ENCODE data around the gene ATRN.

ATRN gene

GRCh38 chr20:3661060-3661813 is 190.4 kb downstream of the ATRN start:
- no peak for DNase-seq (ENCODE audit: low spot score)

GRCh38 chr20:3661814-3662665 is 191.2 kb downstream of the ATRN start:
- no peak for DNase-seq (ENCODE audit: low spot score)
- Mint-ChIP-seq H3K9me3 (no peaks in the 10 kb centered on the region), H3K36me3 (ENCODE audit: low read depth) (no peaks in the 10 kb centered on the region), H3K4me3 (no peak overlapping the region), H3K27me3 (ENCODE audit: low read depth) (peaks cover 47% of the 10 kb centered on the region), H3K27ac (no peak overlapping the region), H3K4me1 (ENCODE audit: low read depth) (peaks cover 23% of the 10 kb centered on the region)

More at GRCh38 chr20:3661060-3661813, 190.4 kb downstream of the ATRN start:
- Mint-ChIP-seq H3K9me3 (no peaks in the 10 kb centered on the region), H3K4me3 (no peak overlapping the region), H3K36me3 (ENCODE audit: low read depth) (no peaks in the 10 kb centered on the region), H3K4me1 (ENCODE audit: low read depth) (peaks cover 18% of the 10 kb centered on the region), H3K27ac (no peak overlapping the region), H3K27me3 (ENCODE audit: low read depth) (peaks cover 47% of the 10 kb centered on the region)

GRCh38 chr20:3663031-3663701 is 192.3 kb downstream of the ATRN start, which contains the start of gene GFRA4:
Gene GFRA4 (minus strand): TSS chr20:3663399. CDS start chr20:3663399, 0 bp downstream.
- H3K4me1 Mint-ChIP-seq (ENCODE audit: low read depth), result peaks cover 27% of the 10 kb centered on the region

GRCh38 chr20:3663858-3664257 is 193.0 kb downstream of the ATRN start:
- no peak overlapping the region for H3K27ac Mint-ChIP-seq
- no peaks in the 10 kb centered on the region for H3K36me3 Mint-ChIP-seq (ENCODE audit: low read depth)
- no peak overlapping the region for H3K4me3 Mint-ChIP-seq
- H3K9me3 Mint-ChIP-seq, result no peaks in the 10 kb centered on the region
- H3K4me1 Mint-ChIP-seq (ENCODE audit: low read depth), result peaks cover 23% of the 10 kb centered on the region
- DNase-seq (ENCODE audit: low spot score), result no peak
- H3K27me3 Mint-ChIP-seq (ENCODE audit: low read depth), result peaks cover 50% of the 10 kb centered on the region

More at GRCh38 chr20:3663031-3663701, 192.3 kb downstream of the ATRN start, which contains the start of gene GFRA4:
- H3K9me3 Mint-ChIP-seq, result no peaks in the 10 kb centered on the region
- H3K4me3 Mint-ChIP-seq, result no peak within 1 kb of the TSS
- no peak for DNase-seq (ENCODE audit: low spot score)
- no peak within 1 kb of the TSS for H3K27ac Mint-ChIP-seq
- no peaks in the 10 kb centered on the region for H3K36me3 Mint-ChIP-seq (ENCODE audit: low read depth)
- H3K27me3 Mint-ChIP-seq (ENCODE audit: low read depth), result peaks cover 53% of the 10 kb centered on the region

GRCh38 chr20:3667434-3668037 is 196.7 kb downstream of the ATRN start:
- Mint-ChIP-seq H3K27ac (no peak overlapping the region), H3K4me1 (ENCODE audit: low read depth) (peaks cover 21% of the 10 kb centered on the region), H3K27me3 (ENCODE audit: low read depth) (peaks cover 40% of the 10 kb centered on the region), H3K36me3 (ENCODE audit: low read depth) (no peaks in the 10 kb centered on the region), H3K4me3 (no peak overlapping the region), H3K9me3 (no peaks in the 10 kb centered on the region)
- no peak for DNase-seq (ENCODE audit: low spot score)

GRCh38 chr20:3669710-3670367 is 199.0 kb downstream of the ATRN start:
- Mint-ChIP-seq H3K27ac (no peak overlapping the region), H3K27me3 (ENCODE audit: low read depth) (peaks cover 34% of the 10 kb centered on the region), H3K4me1 (ENCODE audit: low read depth) (peaks cover 22% of the 10 kb centered on the region), H3K9me3 (no peaks in the 10 kb centered on the region), H3K36me3 (ENCODE audit: low read depth) (no peaks in the 10 kb centered on the region), H3K4me3 (no peak overlapping the region)
- DNase-seq (ENCODE audit: low spot score), result no peak

- Mint-ChIP-seq H3K36me3 (ENCODE audit: low read depth) (no peaks in the 10 kb centered on the region), H3K4me1 (ENCODE audit: low read depth) (peaks cover 17% of the 10 kb centered on the region), H3K4me3 (no peak overlapping the region), H3K27me3 (ENCODE audit: low read depth) (peaks cover 37% of the 10 kb centered on the region), H3K9me3 (no peaks in the 10 kb centered on the region), H3K27ac (no peak overlapping the region)
- no peak for DNase-seq (ENCODE audit: low spot score)
Observed at GRCh38 chr20:3670511-3670910, 199.7 kb downstream of the ATRN start.

GRCh38 chr20:3670945-3671344 is 200.1 kb downstream of the ATRN start:
- Mint-ChIP-seq H3K27ac (no peak overlapping the region), H3K9me3 (no peaks in the 10 kb centered on the region), H3K36me3 (ENCODE audit: low read depth) (no peaks in the 10 kb centered on the region), H3K4me1 (ENCODE audit: low read depth) (peaks cover 15% of the 10 kb centered on the region), H3K27me3 (ENCODE audit: low read depth) (peaks cover 40% of the 10 kb centered on the region), H3K4me3 (no peak overlapping the region)
- no peak for DNase-seq (ENCODE audit: low spot score)

GRCh38 chr20:3671986-3672546 is 201.2 kb downstream of the ATRN start:
- no peak for DNase-seq (ENCODE audit: low spot score)
- Mint-ChIP-seq H3K27ac (no peak overlapping the region), H3K36me3 (ENCODE audit: low read depth) (no peaks in the 10 kb centered on the region), H3K27me3 (ENCODE audit: low read depth) (peaks cover 48% of the 10 kb centered on the region), H3K9me3 (no peaks in the 10 kb centered on the region), H3K4me3 (no peak overlapping the region), H3K4me1 (ENCODE audit: low read depth) (peaks cover 10% of the 10 kb centered on the region)

GRCh38 chr20:3672547-3673171 is 201.8 kb downstream of the ATRN start:
- no peaks in the 10 kb centered on the region for H3K9me3 Mint-ChIP-seq
- peaks cover 6% of the 10 kb centered on the region for H3K4me1 Mint-ChIP-seq (ENCODE audit: low read depth)
- H3K4me3 Mint-ChIP-seq, result no peak overlapping the region
- H3K27me3 Mint-ChIP-seq (ENCODE audit: low read depth), result peaks cover 46% of the 10 kb centered on the region
- no peaks in the 10 kb centered on the region for H3K36me3 Mint-ChIP-seq (ENCODE audit: low read depth)
- DNase-seq (ENCODE audit: low spot score), result no peak
- H3K27ac Mint-ChIP-seq, result no peak overlapping the region

- Mint-ChIP-seq H3K4me1 (ENCODE audit: low read depth) (peaks cover 6% of the 10 kb centered on the region), H3K4me3 (no peak overlapping the region), H3K27me3 (ENCODE audit: low read depth) (peaks cover 50% of the 10 kb centered on the region), H3K36me3 (ENCODE audit: low read depth) (no peaks in the 10 kb centered on the region), H3K27ac (no peak overlapping the region), H3K9me3 (no peaks in the 10 kb centered on the region)
- DNase-seq (ENCODE audit: low spot score), result no peak
Observed at GRCh38 chr20:3673221-3674070, 202.6 kb downstream of the ATRN start.

GRCh38 chr20:3674447-3674846 is 203.6 kb downstream of the ATRN start:
- no peaks in the 10 kb centered on the region for H3K9me3 Mint-ChIP-seq
- peaks cover 50% of the 10 kb centered on the region for H3K27me3 Mint-ChIP-seq (ENCODE audit: low read depth)
- DNase-seq (ENCODE audit: low spot score), result no peak
- no peak overlapping the region for H3K27ac Mint-ChIP-seq
- H3K36me3 Mint-ChIP-seq (ENCODE audit: low read depth), result no peaks in the 10 kb centered on the region
- H3K4me1 Mint-ChIP-seq (ENCODE audit: low read depth), result peaks cover 6% of the 10 kb centered on the region
- H3K4me3 Mint-ChIP-seq, result no peak overlapping the region

Data from T-helper 2 cell treated with Interferon-gamma antibody and Interleukin-4, amounts not matched to agents 5 μg/mL and 100 μg/mL, for 36 hours (primary cell).